ENCODE data around the gene ATXN10. TPM values are rescaled to one million over a fixed set of nuclear protein-coding genes. Genes with fewer than 3 reads are reported as not detected.

The ATXN10 gene
- total RNA-seq, 1 donor from 2014 or later = 99.7 TPM

- Mint-ChIP-seq H3K27ac (no peak overlapping the region), H3K27me3 (peaks cover 41% of the 10 kb centered on the region), H3K4me3 (no peak overlapping the region), H3K9me3 (no peaks in the 10 kb centered on the region), H3K4me1 (no peaks in the 10 kb centered on the region), H3K36me3 (ENCODE audit: low read depth) (no peaks in the 10 kb centered on the region)
- DNase-seq = no peak
- ATAC-seq (ENCODE audit: low read depth) = no peak
- ChIA-PET POLR2A (no interaction called here), CTCF (no interaction called here)
- intact Hi-C loops (cut with micrococcal nuclease) = no loop called here
- no peak for TF ChIP-seq CTCF (IDR thresholded peaks at IDR 0.05)
Observed at GRCh38 chr22:45639747-45640102, 31.9 kb upstream of the ATXN10 start.

GRCh38 chr22:45640291-45640940 is 31.2 kb upstream of the ATXN10 start:
- ATAC-seq (ENCODE audit: low read depth) (no peak), DNase-seq (no peak)
- ChIA-PET CTCF (no interaction called here), POLR2A (interaction anchor here (0.5 kb wide), 1 partner anchor 301 kb away, joined by 3 read pairs; no protein-coding TSS in a partner anchor)
- Mint-ChIP-seq H3K9me3 (no peaks in the 10 kb centered on the region), H3K27ac (no peak overlapping the region), H3K4me3 (no peak overlapping the region), H3K36me3 (ENCODE audit: low read depth) (no peaks in the 10 kb centered on the region), H3K27me3 (peaks cover 42% of the 10 kb centered on the region), H3K4me1 (no peaks in the 10 kb centered on the region)
- intact Hi-C loops (cut with micrococcal nuclease) = no loop called here
- no peak for TF ChIP-seq CTCF (IDR thresholded peaks at IDR 0.05)

GRCh38 chr22:45640941-45641621 is 30.6 kb upstream of the ATXN10 start:
- H3K36me3 Mint-ChIP-seq (ENCODE audit: low read depth) = no peaks in the 10 kb centered on the region
- DNase-seq = no peak
- no peak overlapping the region for H3K27ac Mint-ChIP-seq
- ATAC-seq (ENCODE audit: low read depth) = no peak
- ChIA-PET CTCF (no interaction called here), POLR2A (no interaction called here)
- intact Hi-C loops (cut with micrococcal nuclease) = no loop called here
- peaks cover 2% of the 10 kb centered on the region for H3K4me1 Mint-ChIP-seq
- no peak overlapping the region for H3K4me3 Mint-ChIP-seq
- peaks cover 41% of the 10 kb centered on the region for H3K27me3 Mint-ChIP-seq
- TF ChIP-seq CTCF (IDR thresholded peaks at IDR 0.05) = no peak
- H3K9me3 Mint-ChIP-seq = no peaks in the 10 kb centered on the region

GRCh38 chr22:45642986-45643385 is 28.6 kb upstream of the ATXN10 start:
- Mint-ChIP-seq H3K9me3 (no peaks in the 10 kb centered on the region), H3K27me3 (peaks cover 51% of the 10 kb centered on the region), H3K4me3 (no peak overlapping the region), H3K4me1 (peaks cover 2% of the 10 kb centered on the region), H3K36me3 (ENCODE audit: low read depth) (no peaks in the 10 kb centered on the region), H3K27ac (no peak overlapping the region)
- POLR2A ChIA-PET = no interaction called here
- DNase-seq = no peak
- intact Hi-C loops (cut with micrococcal nuclease) = no loop called here
- ATAC-seq (ENCODE audit: low read depth) = no peak
- CTCF ChIA-PET = no interaction called here
- no peak for TF ChIP-seq CTCF (IDR thresholded peaks at IDR 0.05)

GRCh38 chr22:45644714-45645113 is 26.9 kb upstream of the ATXN10 start:
- Mint-ChIP-seq H3K4me1 (peaks cover 2% of the 10 kb centered on the region), H3K27me3 (peaks cover 49% of the 10 kb centered on the region), H3K27ac (no peak overlapping the region), H3K36me3 (ENCODE audit: low read depth) (no peaks in the 10 kb centered on the region), H3K9me3 (no peaks in the 10 kb centered on the region), H3K4me3 (no peak overlapping the region)
- ChIA-PET POLR2A (no interaction called here), CTCF (interaction anchor here (1.1 to 1.3 kb wide), 3 partner anchors 67 to 472 kb away, joined by 3 to 5 read pairs (median 4); no protein-coding TSS in a partner anchor)
- intact Hi-C loops (cut with micrococcal nuclease) = loop anchor here (1.0 to 5.0 kb wide), 3 partner anchors 187 to 473 kb away; no protein-coding TSS in a partner anchor
- ATAC-seq (ENCODE audit: low read depth) = no peak
- DNase-seq = no peak
- TF ChIP-seq CTCF (IDR thresholded peaks at IDR 0.05) = no peak

Measured in activated B cell treated with CpG ODN at 0.5 μM for 24 hours (primary cell).